Measurements from ENCODE around the gene GCNT1.

DNA sequence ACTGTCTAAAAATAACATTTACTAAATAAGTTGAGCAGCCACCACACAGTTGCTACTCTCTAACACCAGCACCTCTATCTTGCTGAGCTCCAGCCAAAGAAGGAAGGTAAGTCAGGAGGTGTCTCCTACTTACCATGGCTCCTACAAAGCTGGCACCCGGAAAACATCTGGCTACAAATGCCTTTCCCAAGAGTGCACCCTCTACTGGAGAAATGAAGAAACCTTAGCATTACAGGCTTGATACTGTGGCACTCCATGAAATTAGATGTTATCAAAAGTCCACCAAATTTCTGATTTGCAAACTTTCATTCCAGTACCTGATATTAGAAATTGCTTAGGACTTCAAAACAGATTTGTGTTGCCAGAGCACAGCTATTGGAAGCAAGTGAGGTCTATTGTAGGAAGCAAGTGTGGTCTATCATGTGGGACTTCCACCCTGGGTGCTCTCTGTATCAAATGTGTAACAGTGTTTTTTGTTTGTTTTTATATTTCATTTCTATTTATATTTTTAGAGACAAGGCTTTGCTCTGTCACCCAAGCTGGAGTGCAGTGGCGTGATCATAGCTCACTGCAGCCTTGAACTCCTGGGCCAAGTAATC is 39.1 kb upstream of the GCNT1 start:
- TF ChIP-seq, protein P1, sequence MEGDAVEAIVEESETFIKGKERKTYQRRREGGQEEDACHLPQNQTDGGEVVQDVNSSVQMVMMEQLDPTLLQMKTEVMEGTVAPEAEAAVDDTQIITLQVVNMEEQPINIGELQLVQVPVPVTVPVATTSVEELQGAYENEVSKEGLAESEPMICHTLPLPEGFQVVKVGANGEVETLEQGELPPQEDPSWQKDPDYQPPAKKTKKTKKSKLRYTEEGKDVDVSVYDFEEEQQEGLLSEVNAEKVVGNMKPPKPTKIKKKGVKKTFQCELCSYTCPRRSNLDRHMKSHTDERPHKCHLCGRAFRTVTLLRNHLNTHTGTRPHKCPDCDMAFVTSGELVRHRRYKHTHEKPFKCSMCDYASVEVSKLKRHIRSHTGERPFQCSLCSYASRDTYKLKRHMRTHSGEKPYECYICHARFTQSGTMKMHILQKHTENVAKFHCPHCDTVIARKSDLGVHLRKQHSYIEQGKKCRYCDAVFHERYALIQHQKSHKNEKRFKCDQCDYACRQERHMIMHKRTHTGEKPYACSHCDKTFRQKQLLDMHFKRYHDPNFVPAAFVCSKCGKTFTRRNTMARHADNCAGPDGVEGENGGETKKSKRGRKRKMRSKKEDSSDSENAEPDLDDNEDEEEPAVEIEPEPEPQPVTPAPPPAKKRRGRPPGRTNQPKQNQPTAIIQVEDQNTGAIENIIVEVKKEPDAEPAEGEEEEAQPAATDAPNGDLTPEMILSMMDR (IDR thresholded peaks at IDR 0.05) = no peak
- no peak for TF ChIP-seq POLR2A (IDR thresholded peaks at IDR 0.05)

Measured in lower leg skin (tissue), 3 donors.